Measurements from ENCODE around the gene CLRN1. TPM values are rescaled to one million over a fixed set of nuclear protein-coding genes. Genes with fewer than 3 reads are reported as not detected.

CLRN1 gene
- total RNA-seq, 1 donor from 2014 or later: not detected

DNA sequence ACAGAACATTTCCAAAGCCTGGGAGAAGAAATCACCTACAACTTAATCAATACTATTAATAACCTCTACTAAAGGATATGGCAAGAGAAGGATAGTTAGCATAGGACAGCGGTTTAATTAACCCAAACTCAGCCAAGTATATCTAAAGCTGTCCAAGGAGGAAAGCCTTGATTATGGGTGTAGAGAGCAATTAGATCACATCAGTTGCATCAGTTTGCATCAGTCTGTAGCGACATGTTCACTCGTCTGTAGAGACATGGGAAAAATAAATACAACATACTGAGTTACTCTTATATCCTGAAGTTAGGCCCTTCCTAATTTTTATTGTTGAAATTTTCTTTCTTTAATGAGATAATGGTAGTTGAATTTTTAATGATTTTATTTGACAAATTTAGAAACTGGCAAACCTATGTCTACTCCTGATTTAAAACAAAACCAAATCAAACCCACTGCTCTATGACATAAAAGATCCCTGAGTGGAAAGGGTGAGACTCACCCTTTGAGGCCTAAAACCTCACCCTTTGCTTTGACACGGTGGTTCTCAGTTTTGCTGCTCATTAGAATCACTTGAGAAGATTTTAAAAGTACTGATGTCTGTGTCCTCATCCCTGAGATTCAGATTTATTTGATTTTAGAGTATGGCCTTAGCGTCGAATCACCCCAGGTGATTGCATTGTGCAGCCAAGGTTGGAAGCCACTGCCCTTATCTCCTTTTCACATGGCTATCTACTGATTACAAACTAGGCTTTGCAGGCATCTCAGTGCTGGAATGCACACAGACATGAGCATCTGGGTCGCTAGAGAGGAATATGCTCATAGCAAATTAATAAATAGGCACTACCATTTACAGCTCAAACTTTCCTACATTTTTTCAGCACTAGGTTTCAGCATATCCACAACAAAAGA, 2.8 kb upstream of the CLRN1 start:
- intact Hi-C loops (cut with DNase I): no loop called here
- H3K27me3 ChIP-seq: no peaks in the 10 kb centered on the region
- no peak for DNase-seq (ENCODE audit: low spot score in 2 of 2)
- H3K4me3 ChIP-seq: no peak overlapping the region
- no peaks in the 10 kb centered on the region for H3K9me3 ChIP-seq
- H3K27ac ChIP-seq: no peak overlapping the region
- H3K36me3 ChIP-seq: no peaks in the 10 kb centered on the region
- no peaks in the 10 kb centered on the region for H3K4me1 ChIP-seq
- TF ChIP-seq, protein P1, sequence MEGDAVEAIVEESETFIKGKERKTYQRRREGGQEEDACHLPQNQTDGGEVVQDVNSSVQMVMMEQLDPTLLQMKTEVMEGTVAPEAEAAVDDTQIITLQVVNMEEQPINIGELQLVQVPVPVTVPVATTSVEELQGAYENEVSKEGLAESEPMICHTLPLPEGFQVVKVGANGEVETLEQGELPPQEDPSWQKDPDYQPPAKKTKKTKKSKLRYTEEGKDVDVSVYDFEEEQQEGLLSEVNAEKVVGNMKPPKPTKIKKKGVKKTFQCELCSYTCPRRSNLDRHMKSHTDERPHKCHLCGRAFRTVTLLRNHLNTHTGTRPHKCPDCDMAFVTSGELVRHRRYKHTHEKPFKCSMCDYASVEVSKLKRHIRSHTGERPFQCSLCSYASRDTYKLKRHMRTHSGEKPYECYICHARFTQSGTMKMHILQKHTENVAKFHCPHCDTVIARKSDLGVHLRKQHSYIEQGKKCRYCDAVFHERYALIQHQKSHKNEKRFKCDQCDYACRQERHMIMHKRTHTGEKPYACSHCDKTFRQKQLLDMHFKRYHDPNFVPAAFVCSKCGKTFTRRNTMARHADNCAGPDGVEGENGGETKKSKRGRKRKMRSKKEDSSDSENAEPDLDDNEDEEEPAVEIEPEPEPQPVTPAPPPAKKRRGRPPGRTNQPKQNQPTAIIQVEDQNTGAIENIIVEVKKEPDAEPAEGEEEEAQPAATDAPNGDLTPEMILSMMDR (IDR thresholded peaks at IDR 0.05): no peak

DNA sequence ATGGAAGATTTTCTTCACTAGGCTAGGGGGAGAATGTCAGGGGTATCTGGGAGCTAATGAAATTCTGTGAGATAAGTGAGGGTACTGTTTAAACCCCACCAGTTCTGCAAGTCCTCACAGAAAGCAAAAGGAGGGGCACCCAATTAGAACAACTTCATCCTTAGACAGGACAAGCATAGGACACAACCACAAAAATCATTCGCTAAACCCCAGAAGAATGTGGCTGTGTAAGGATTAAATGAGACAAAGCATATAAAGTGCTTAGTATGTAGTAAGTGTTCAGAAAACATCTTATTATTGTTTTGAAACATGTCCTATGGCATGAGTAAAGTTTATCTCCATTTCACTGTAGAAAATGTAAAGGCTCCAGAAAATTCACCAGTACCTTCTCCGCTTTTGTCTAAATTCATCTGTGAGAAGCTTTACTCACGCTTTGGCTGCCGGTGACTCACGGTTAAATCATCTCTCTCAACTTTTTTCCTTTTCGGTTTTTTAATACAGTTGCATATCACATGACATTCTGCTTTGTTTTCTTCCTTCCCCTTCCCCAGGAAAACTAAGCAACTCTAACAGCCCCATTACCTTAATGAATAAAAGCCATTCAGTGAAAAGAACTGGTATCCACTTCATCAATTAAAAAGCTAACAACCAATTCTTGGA, 1.7 kb downstream of the CLRN1 start:
- Histone ChIP-seq H3K36me3 (no peaks in the 10 kb centered on the region), H3K27ac (no peak overlapping the region), H3K9me3 (no peaks in the 10 kb centered on the region), H3K4me3 (no peak overlapping the region), H3K4me1 (no peaks in the 10 kb centered on the region), H3K27me3 (no peaks in the 10 kb centered on the region)
- intact Hi-C loops (cut with DNase I): no loop called here
- TF ChIP-seq, protein P1 (IDR thresholded peaks at IDR 0.05): no peak
- DNase-seq (ENCODE audit: low spot score in 2 of 2): no peak

DNA sequence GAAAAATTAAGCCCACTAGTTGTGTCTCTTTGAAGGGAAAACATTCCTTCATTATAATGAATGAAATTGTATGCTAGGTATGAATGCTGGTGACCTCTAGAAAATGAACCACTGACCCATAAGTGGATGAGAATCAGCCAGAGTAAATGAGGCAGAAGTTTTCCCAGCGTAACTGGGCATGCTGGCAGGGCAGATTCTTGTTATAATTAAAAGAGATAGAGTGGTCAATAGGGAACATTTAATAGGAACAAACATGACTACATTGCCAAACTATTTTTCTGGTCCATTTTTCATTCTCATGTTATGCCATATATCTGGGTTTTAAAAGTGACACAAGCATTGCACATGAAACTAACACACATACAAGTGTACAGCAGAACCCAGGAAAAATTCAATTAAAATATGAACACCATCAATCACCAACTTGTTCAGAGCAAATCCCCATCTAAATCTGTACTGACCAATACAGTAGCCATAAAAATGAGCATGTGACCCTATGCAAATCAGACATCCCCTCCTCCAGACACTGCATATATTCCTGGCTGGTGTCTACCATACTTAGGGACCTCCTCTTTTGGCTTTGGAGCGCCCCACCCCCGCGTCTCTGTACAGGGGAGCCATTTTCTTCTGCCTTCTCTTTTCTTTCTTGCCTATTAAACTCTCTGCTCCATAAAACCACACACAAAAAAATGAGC, 4.0 kb downstream of the CLRN1 start:
- intact Hi-C loops (cut with DNase I): no loop called here
- Histone ChIP-seq H3K9me3 (no peaks in the 10 kb centered on the region), H3K4me3 (no peak overlapping the region), H3K36me3 (no peaks in the 10 kb centered on the region), H3K27me3 (no peaks in the 10 kb centered on the region), H3K4me1 (no peaks in the 10 kb centered on the region), H3K27ac (no peak overlapping the region)
- TF ChIP-seq, protein P1 (IDR thresholded peaks at IDR 0.05): no peak
- no peak for DNase-seq (ENCODE audit: low spot score in 2 of 2)

DNA sequence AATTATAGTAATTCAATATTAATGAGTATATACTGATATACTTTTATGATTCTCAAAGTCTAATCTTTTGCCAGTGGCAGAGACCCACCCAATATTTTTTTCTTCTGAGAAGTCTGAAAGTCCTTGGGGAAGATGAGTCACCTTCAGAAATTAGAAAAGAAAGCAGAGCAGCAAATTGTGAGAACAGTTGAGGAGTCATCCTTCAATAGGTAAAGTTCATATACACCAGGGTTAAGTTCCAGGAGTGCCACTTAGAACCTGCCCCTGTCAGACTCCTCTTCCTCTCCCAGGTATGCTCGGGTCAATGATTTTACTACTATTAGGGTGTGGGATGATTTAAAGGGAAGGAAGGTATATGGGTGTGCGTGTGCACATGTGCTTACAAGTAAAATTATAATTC, 7.1 kb downstream of the CLRN1 start:
- no peaks in the 10 kb centered on the region for H3K4me1 ChIP-seq
- H3K9me3 ChIP-seq: no peaks in the 10 kb centered on the region
- H3K36me3 ChIP-seq: no peaks in the 10 kb centered on the region
- TF ChIP-seq, protein P1 (IDR thresholded peaks at IDR 0.05): no peak
- no peak for DNase-seq (ENCODE audit: low spot score in 2 of 2)
- H3K4me3 ChIP-seq: no peak overlapping the region
- intact Hi-C loops (cut with DNase I): no loop called here
- no peak overlapping the region for H3K27ac ChIP-seq
- no peaks in the 10 kb centered on the region for H3K27me3 ChIP-seq

DNA sequence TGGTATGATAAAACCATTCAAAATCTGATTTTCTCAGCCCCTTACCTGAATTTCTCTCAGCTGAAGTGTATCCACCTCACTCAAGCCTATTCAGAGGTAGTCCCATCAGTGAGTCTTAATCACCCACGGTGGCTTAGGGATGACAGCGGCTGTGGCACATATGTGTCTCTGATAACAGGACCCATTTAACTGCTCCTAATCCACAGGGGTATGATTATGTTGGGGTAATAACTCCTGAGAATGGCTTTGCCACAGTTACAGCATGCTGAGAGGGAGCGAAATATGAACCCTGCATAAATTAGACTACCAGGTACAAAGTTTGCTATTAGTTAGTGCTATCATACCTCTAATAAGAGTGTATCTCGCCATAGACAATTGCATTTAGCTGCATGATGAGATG, 10.6 kb downstream of the CLRN1 start:
- DNase-seq (ENCODE audit: low spot score in 2 of 2): no peak
- Histone ChIP-seq H3K4me1 (no peaks in the 10 kb centered on the region), H3K27me3 (no peaks in the 10 kb centered on the region), H3K9me3 (no peaks in the 10 kb centered on the region), H3K27ac (no peak overlapping the region), H3K36me3 (no peaks in the 10 kb centered on the region), H3K4me3 (no peak overlapping the region)
- intact Hi-C loops (cut with DNase I): no loop called here
- TF ChIP-seq, protein P1 (IDR thresholded peaks at IDR 0.05): no peak
